OCI-LY3 (cell line): ENCODE results near the gene POC1B.

Experiments used
- EZH2phosphoT487 ChIP-seq: fragments of 200-600 bp; shearing (Covaris generic); IDR thresholded peaks from 2 replicates; pipeline ENCODE4 v1.6.1; 2018; ENCODE audit warnings: antibody characterized with exemption, mixed run types, low read depth
- TF ChIP-seq, protein P1 (sequence below): fragments of 200-600, 300-600 bp; sonication (generic); IDR thresholded peaks from 2 replicates; pipeline ENCODE4 v1.5.1; 2014; ENCODE audit warnings: antibody characterized with exemption, low read length, low read depth

DNA sequence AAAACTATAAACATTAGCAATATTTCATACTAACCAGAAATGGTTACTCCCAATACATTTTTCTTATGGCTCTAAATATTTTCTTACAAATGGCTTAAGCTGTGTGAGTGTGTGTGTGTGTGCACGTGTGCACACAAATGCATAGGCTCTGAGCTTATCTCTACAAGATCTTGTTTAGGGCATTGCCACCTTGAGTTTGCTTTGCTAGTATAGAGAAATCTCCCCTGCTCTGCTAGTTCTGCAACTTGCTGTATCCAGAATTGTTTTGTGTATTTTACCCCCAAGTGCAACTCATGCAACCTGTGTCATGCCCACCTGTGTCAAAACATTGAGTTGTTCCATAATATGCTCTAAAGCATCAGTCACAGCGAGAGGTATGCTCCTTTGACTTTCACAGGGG is 101.0 kb downstream of the POC1B start:
- TF ChIP-seq, protein P1, sequence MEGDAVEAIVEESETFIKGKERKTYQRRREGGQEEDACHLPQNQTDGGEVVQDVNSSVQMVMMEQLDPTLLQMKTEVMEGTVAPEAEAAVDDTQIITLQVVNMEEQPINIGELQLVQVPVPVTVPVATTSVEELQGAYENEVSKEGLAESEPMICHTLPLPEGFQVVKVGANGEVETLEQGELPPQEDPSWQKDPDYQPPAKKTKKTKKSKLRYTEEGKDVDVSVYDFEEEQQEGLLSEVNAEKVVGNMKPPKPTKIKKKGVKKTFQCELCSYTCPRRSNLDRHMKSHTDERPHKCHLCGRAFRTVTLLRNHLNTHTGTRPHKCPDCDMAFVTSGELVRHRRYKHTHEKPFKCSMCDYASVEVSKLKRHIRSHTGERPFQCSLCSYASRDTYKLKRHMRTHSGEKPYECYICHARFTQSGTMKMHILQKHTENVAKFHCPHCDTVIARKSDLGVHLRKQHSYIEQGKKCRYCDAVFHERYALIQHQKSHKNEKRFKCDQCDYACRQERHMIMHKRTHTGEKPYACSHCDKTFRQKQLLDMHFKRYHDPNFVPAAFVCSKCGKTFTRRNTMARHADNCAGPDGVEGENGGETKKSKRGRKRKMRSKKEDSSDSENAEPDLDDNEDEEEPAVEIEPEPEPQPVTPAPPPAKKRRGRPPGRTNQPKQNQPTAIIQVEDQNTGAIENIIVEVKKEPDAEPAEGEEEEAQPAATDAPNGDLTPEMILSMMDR = no peak
- no peak for TF ChIP-seq EZH2phosphoT487
